H1 (cell line): ENCODE results near the gene FBXO21. TPM values are rescaled to one million over a fixed set of nuclear protein-coding genes. Genes with fewer than 3 reads are reported as not detected.
A peak's percentile ranks its signal among the peaks of the same experiment; 100 is the strongest.

Source experiments
- CTCF ChIA-PET: fragments of 300-600 bp; sonication (Branson Sonifier 250); formaldehyde crosslinking; loops from one replicate; lab custom pipeline; 2021; ENCODE audit not compliant: partially characterized antibody; lab: Charles Lee
- POLR2A ChIA-PET: fragments of 300-600 bp; sonication (Branson Sonifier 250); formaldehyde crosslinking; loops from one replicate; lab custom pipeline; 2021; ENCODE audit warnings: inconsistent platforms; ENCODE audit not compliant: partially characterized antibody; lab: Charles Lee
- DNase-seq, 2 experiments: peaks; one replicate each; pipeline versions ENCODE4 v3.0.0 to v3.0.0-alpha.2; 2010 to 2022; ENCODE audit warnings: low spot score in 2 of 2, low read depth in 1 of 2, mixed read lengths in 1 of 2
- FAIRE-seq: peaks from 2 replicates; lab custom pipeline; 2011; peaks lifted over from hg19 to GRCh38; lab: Jason Lieb, UNC
- H2AFZ ChIP-seq: 2 replicates; pipeline ENCODE4 v1.8.1; 2012; ENCODE audit warnings: low read length, inconsistent platforms
- H2AK5ac ChIP-seq: 2 replicates; pipeline ENCODE4 v1.6.1; 2013; ENCODE audit warnings: low read depth, low read length
- H2BK120ac ChIP-seq: replicated peaks from 2 replicates; pipeline ENCODE3; 2013; ENCODE audit warnings: low read depth, low read length, inconsistent platforms
- H2BK12ac ChIP-seq: 2 replicates; pipeline ENCODE4 v1.6.1; 2013; ENCODE audit warnings: low read depth, low read length
- H2BK15ac ChIP-seq: 2 replicates; pipeline ENCODE4 v1.6.1; 2013; ENCODE audit warnings: low read length
- H2BK20ac ChIP-seq: 2 replicates; pipeline ENCODE4 v1.6.1; 2013; ENCODE audit warnings: low read length
- H2BK5ac ChIP-seq: 2 replicates; pipeline ENCODE4 v1.6.1; 2013; ENCODE audit warnings: low read depth, low read length
- H3K14ac ChIP-seq: 2 replicates; pipeline ENCODE4 v1.6.1; 2013; ENCODE audit warnings: inconsistent platforms; ENCODE audit not compliant: insufficient read length
- H3K18ac ChIP-seq: 2 replicates; pipeline ENCODE4 v1.6.1; 2013; ENCODE audit warnings: low read length; ENCODE audit errors: extremely low read depth
- H3K23ac ChIP-seq: 2 replicates; pipeline ENCODE4 v1.6.1; 2013; ENCODE audit warnings: inconsistent platforms; ENCODE audit not compliant: insufficient read length
- H3K23me2 ChIP-seq: 2 replicates; pipeline ENCODE4 v1.6.1; 2013; ENCODE audit warnings: low read depth, low read length
- H3K27ac ChIP-seq: 2 replicates; pipeline ENCODE4 v1.6.1; 2011; ENCODE audit warnings: low read depth, low read length, inconsistent platforms
- H3K27me3 ChIP-seq, 4 experiments: replicated peaks in 1 of 4; 1 replicate in 1 of 4; 2 replicates in 3 of 4; pipeline versions ENCODE4 v1.6.1 to v1.8.1; 2011 to 2013; ENCODE audit warnings: low read length in 3 of 4, mild to moderate bottlenecking in 3 of 4, inconsistent platforms in 2 of 4, mixed read lengths in 2 of 4, moderate library complexity in 1 of 4; ENCODE audit not compliant: control insufficient read depth in 3 of 4, insufficient read depth in 3 of 4; ENCODE audit errors: extremely low read depth in 1 of 4
- H3K36me3 ChIP-seq, 4 experiments: 2 replicates each; pipeline versions ENCODE4 v1.6.1 to v1.8.1; 2011 to 2013; ENCODE audit warnings: mild to moderate bottlenecking in 4 of 4, low read length in 3 of 4, moderate library complexity in 2 of 4, control low read depth in 1 of 4, inconsistent platforms in 1 of 4; ENCODE audit not compliant: insufficient read depth in 4 of 4, control insufficient read depth in 2 of 4
- H3K4ac ChIP-seq: replicated peaks from 2 replicates; pipeline ENCODE3; 2013; ENCODE audit warnings: low read length, low read depth, mixed read lengths, inconsistent platforms; ENCODE audit not compliant: insufficient read length
- H3K4me1 ChIP-seq, 4 experiments: replicated peaks in 1 of 4; 1 replicate in 1 of 4; 2 replicates in 3 of 4; pipeline versions ENCODE4 v1.6.1 to v1.8.1; 2011 to 2013; ENCODE audit warnings: low read length in 3 of 4, inconsistent platforms in 2 of 4, mixed read lengths in 1 of 4; ENCODE audit not compliant: insufficient read depth in 4 of 4, control insufficient read depth in 3 of 4
- H3K4me2 ChIP-seq, 2 experiments: 2 replicates each; pipeline versions ENCODE4 v1.6.1 to v1.8.1; 2011 to 2013; ENCODE audit warnings: low read depth in 2 of 2, low read length in 2 of 2, control low read depth in 1 of 2, inconsistent platforms in 1 of 2, mild to moderate bottlenecking in 1 of 2; ENCODE audit not compliant: insufficient read depth in 1 of 2
- H3K4me3 ChIP-seq, 4 experiments: fragments of 200-600, 300-600 bp in 1 of 4; sonication (generic), shearing (Covaris generic), sonication (Bioruptor Twin) in 1 of 4; 2 replicates each; pipeline versions ENCODE4 v1.5.1 to v1.8.1; 2011 to 2016; ENCODE audit warnings: low read length in 4 of 4, low read depth in 3 of 4, control low read depth in 2 of 4, inconsistent platforms in 2 of 4, mild to moderate bottlenecking in 2 of 4, mixed read lengths in 1 of 4, moderate library complexity in 1 of 4; ENCODE audit not compliant: insufficient read depth in 2 of 4; ENCODE audit errors: extremely low read depth in 1 of 4
- H3K56ac ChIP-seq: replicated peaks from 2 replicates; pipeline ENCODE3; 2013; ENCODE audit warnings: low read depth, mild to moderate bottlenecking, mixed read lengths, low read length, inconsistent platforms; ENCODE audit not compliant: insufficient read length
- H3K79me1 ChIP-seq: 2 replicates; pipeline ENCODE4 v1.6.1; 2013; ENCODE audit warnings: low read depth, low read length, control low read depth
- H3K79me2 ChIP-seq, 2 experiments: 2 replicates each; pipeline versions ENCODE4 v1.6.1 to v1.8.1; 2012 to 2013; ENCODE audit warnings: low read length in 2 of 2, mild to moderate bottlenecking in 2 of 2, inconsistent platforms in 1 of 2; ENCODE audit not compliant: insufficient read depth in 2 of 2, control insufficient read depth in 1 of 2
- H3K9ac ChIP-seq, 4 experiments: replicated peaks in 1 of 4; 1 replicate in 1 of 4; 2 replicates in 3 of 4; pipeline versions ENCODE4 v1.6.1 to v1.8.1; 2011 to 2013; ENCODE audit warnings: low read depth in 3 of 4, low read length in 3 of 4, control low read depth in 2 of 4, mild to moderate bottlenecking in 2 of 4, moderate library complexity in 2 of 4, inconsistent platforms in 1 of 4; ENCODE audit errors: extremely low read depth in 1 of 4
- H3K9me3 ChIP-seq, 2 experiments: 2 replicates each; pipeline versions ENCODE4 v1.6.1 to v1.8.1; 2012 to 2013; ENCODE audit warnings: mild to moderate bottlenecking in 2 of 2, moderate library complexity in 2 of 2, control low read depth in 1 of 2, inconsistent platforms in 1 of 2, low read depth in 1 of 2, low read length in 1 of 2, mixed read lengths in 1 of 2; ENCODE audit not compliant: insufficient read depth in 2 of 2
- H4K20me1 ChIP-seq, 2 experiments: replicated peaks in 1 of 2; 2 replicates each; pipeline versions ENCODE3 to v1.8.1; 2011 to 2013; ENCODE audit warnings: inconsistent platforms in 2 of 2, low read length in 2 of 2, mild to moderate bottlenecking in 1 of 2; ENCODE audit not compliant: insufficient read depth in 2 of 2, control insufficient read depth in 1 of 2
- H4K5ac ChIP-seq: 2 replicates; pipeline ENCODE4 v1.6.1; 2013; ENCODE audit warnings: low read length, low read depth, mixed read lengths, inconsistent platforms; ENCODE audit not compliant: insufficient read length
- H4K8ac ChIP-seq: 2 replicates; pipeline ENCODE4 v1.8.0; 2013; ENCODE audit warnings: mild to moderate bottlenecking, moderate library complexity, low read length, inconsistent platforms; ENCODE audit not compliant: insufficient read depth; ENCODE audit errors: extremely low read depth
- H4K91ac ChIP-seq: replicated peaks from 2 replicates; pipeline ENCODE3; 2013; ENCODE audit warnings: low read length, mixed read lengths, inconsistent platforms; ENCODE audit not compliant: insufficient read length
- ATF3 ChIP-seq: IDR thresholded peaks from 2 replicates; pipeline ENCODE4 v1.6.1; 2011; ENCODE audit warnings: low read depth, mild to moderate bottlenecking, low read length; ENCODE audit not compliant: insufficient read depth
- CBX5 ChIP-seq: fragments of 300-800, 300-1000 bp; sonication (generic); IDR thresholded peaks from 2 replicates; pipeline ENCODE4 v1.7.1; 2016; ENCODE audit warnings: antibody characterized with exemption, low read length, low read depth
- EP300 ChIP-seq, 2 experiments: IDR thresholded peaks; 1 replicate in 1 of 2; 2 replicates in 1 of 2; pipeline ENCODE4 v1.6.1; 2011 to 2012; ENCODE audit warnings: low read depth in 2 of 2, low read length in 2 of 2, mild to moderate bottlenecking in 2 of 2, borderline replicate concordance in 1 of 2, inconsistent platforms in 1 of 2, moderate library complexity in 1 of 2
- HDAC2 ChIP-seq, 2 experiments: fragments of 300-600 bp in 1 of 2; sonication (generic) in 1 of 2; IDR thresholded peaks; 2 replicates each; pipeline ENCODE4 v1.6.1; 2011 to 2012; ENCODE audit warnings: low read depth in 2 of 2, low read length in 2 of 2, mild to moderate bottlenecking in 2 of 2, moderate library complexity in 2 of 2, borderline replicate concordance in 1 of 2, inconsistent platforms in 1 of 2
- JUND ChIP-seq: IDR thresholded peaks from 2 replicates; pipeline ENCODE4 v1.6.1; 2011; ENCODE audit warnings: mild to moderate bottlenecking, improper control_type of control experiment, low read length
- MAFK ChIP-seq: IDR thresholded peaks from 2 replicates; pipeline ENCODE4 v1.6.1; 2012; ENCODE audit warnings: low read depth, mild to moderate bottlenecking, improper control_type of control experiment, low read length
- MAX ChIP-seq: IDR thresholded peaks from 2 replicates; pipeline ENCODE4 v1.6.1; 2012; ENCODE audit warnings: inconsistent platforms
- NRF1 ChIP-seq: IDR thresholded peaks from 2 replicates; pipeline ENCODE4 v1.6.1; 2011; ENCODE audit warnings: mild to moderate bottlenecking, low read depth, low read length, improper control_type of control experiment
- POLR2A ChIP-seq, 2 experiments: IDR thresholded peaks; 1 replicate in 1 of 2; 2 replicates in 1 of 2; pipeline ENCODE4 v1.6.1; 2011; ENCODE audit warnings: low read depth in 2 of 2, low read length in 2 of 2, mild to moderate bottlenecking in 2 of 2; ENCODE audit errors: control extremely low read depth in 1 of 2
- POU5F1 ChIP-seq: IDR thresholded peaks from 2 replicates; pipeline ENCODE4 v1.6.1; 2011; ENCODE audit warnings: low read depth, mild to moderate bottlenecking, low read length, moderate library complexity
- RBBP5 ChIP-seq: IDR thresholded peaks from 2 replicates; pipeline ENCODE4 v1.7.1; 2012; ENCODE audit warnings: low read depth, mild to moderate bottlenecking, inconsistent platforms, low read length, moderate library complexity, borderline replicate concordance
- TAF1 ChIP-seq: IDR thresholded peaks from 2 replicates; pipeline ENCODE4 v1.6.1; 2011; ENCODE audit warnings: mild to moderate bottlenecking, low read depth, low read length
- TEAD4 ChIP-seq: IDR thresholded peaks from 2 replicates; pipeline ENCODE4 v1.6.1; 2012; ENCODE audit warnings: low read depth, low read length, inconsistent platforms, mixed read lengths
- WGBS, 2 experiments: shearing (Covaris generic) in 1 of 2; methylation state at CpG; one replicate each; pipeline versions ENCODE4 v1.1.6 to v1.1.7; 2013 to 2015; ENCODE audit warnings: low lambda C conversion rate in 2 of 2, mixed read lengths in 2 of 2, inconsistent platforms in 1 of 2, low coverage in 1 of 2, missing lambda C conversion rate in 1 of 2; ENCODE audit not compliant: insufficient replicate concordance in 2 of 2, insufficient coverage in 1 of 2, insufficient read length in 1 of 2; ENCODE audit errors: extremely low coverage in 1 of 2, missing lambda C conversion rate in 1 of 2; 5-methylcytosine and 5-hydroxymethylcytosine counted together
- polyA plus RNA-seq, 7 experiments: library from polyadenylated mRNA; depleted of rRNA in 3 of 7; stranded (reverse) in 5 of 7; unstranded in 2 of 7; fragments of >200 nt in 5 of 7; fragments of 200-250 nt in 2 of 7; gene quantifications; 1 replicate in 5 of 7; 2 replicates in 1 of 7; 4 replicates in 1 of 7; pipeline versions ENCODE4 v1.2.1 to v1.2.3, GENCODE V29; 2011 to 2013; ENCODE audit warnings: missing spikeins in 2 of 7, mixed read lengths in 2 of 7
- total RNA-seq: library from RNA; stranded (reverse); fragmentation: NEBNext Ultra II Directional; extraction: Animal tissue kit (Norgen Biotek cat#: 25700); gene quantifications from 2 replicates; pipeline ENCODE4 v1.2.1, GENCODE V29; 2021

FBXO21 gene
- total and polyA plus RNA-seq, 2 of the 8 experiments (the other 6 are each of a cell fraction or from before 2014, with no cell fraction given): 57.0 to 80.6 TPM

GRCh38 chr12:117234441-117234840 is 44.2 kb upstream of the FBXO21 start:
- Histone ChIP-seq H3K4ac (peak overlapping the region; percentile 58), H4K20me1 (peaks cover 0 to 1% of the 10 kb centered on the region in 2 experiments), H4K5ac (no peak overlapping the region), H3K9me3 (no peaks in the 10 kb centered on the region), H3K27ac (no peak overlapping the region), H2BK12ac (peak overlapping the region; percentile 35; the same call in 1 of the 2 replicates), H2BK120ac (no peak overlapping the region), H3K27me3 (no peaks in the 10 kb centered on the region), H3K23me2 (peaks cover 5% of the 10 kb centered on the region; the same call in 1 of the 2 replicates), H2AK5ac (no peak overlapping the region), H3K14ac (no peak overlapping the region), H3K79me2 (no peaks in the 10 kb centered on the region), H3K18ac (no peak overlapping the region), H3K79me1 (no peaks in the 10 kb centered on the region), H3K23ac (no peak overlapping the region), H3K4me1 (peaks cover 6 to 11% (median 9%) of the 10 kb centered on the region in 4 experiments; a peak in 4 of 7 replicates), H3K4me2 (no peak overlapping the region), H3K4me3 (no peak overlapping the region), H2AFZ (no peak overlapping the region), H3K56ac (no peak overlapping the region), H2BK20ac (no peak overlapping the region; the same call in 1 of the 2 replicates), H4K91ac (peak overlapping the region; percentile 34), H3K9ac (no peak overlapping the region), H3K36me3 (no peaks in the 10 kb centered on the region), H2BK5ac (no peak overlapping the region), H2BK15ac (peak overlapping the region; percentile 20; the same call in 1 of the 2 replicates), H4K8ac (peak overlapping the region; percentile 28; the same call in 1 of the 2 replicates)
- FAIRE-seq (no peak), DNase-seq (no peak)
- WGBS, 2 experiments: 95% methylated on average over 15 of the region's 15 CpGs; no CpG with 5 or more reads in 1 of the 2 experiments
- POLR2A ChIA-PET: no interaction called here
- CTCF ChIA-PET: interaction anchor here (0.7 to 5.0 kb wide), 12 partner anchors 8 to 616 kb away, joined by 3 to 65 read pairs (median 6); no protein-coding TSS in a partner anchor
- TF ChIP-seq RBBP5 (no peak), MAFK (no peak), TAF1 (no peak), CBX5 (no peak), POLR2A (IDR thresholded peaks at IDR 0.05; ENCODE audit: control extremely low read depth in 1 of 2, low read depth in 2 of 2, low read length in 2 of 2) (no peak), HDAC2 (IDR thresholded peaks at IDR 0.05; ENCODE audit: borderline replicate concordance in 1 of 2, low read depth in 2 of 2, low read length in 2 of 2) (no peak), ATF3 (no peak), POU5F1 (no peak), EP300 (IDR thresholded peaks at IDR 0.05; ENCODE audit: borderline replicate concordance in 1 of 2, low read depth in 2 of 2, low read length in 2 of 2) (no peak), NRF1 (no peak), TEAD4 (no peak), MAX (no peak), JUND (no peak)
